HG03439 (cell line): Measurements from ENCODE around the gene DIRAS3.
"Not testable (repeated sequence)": the region's sequence is repeated elsewhere in the genome, so short reads cannot be mapped to it uniquely, and the experiment has no call there.

Experiments
- ATAC-seq: cut with Tn5 transposase; IDR thresholded peaks from one replicate; pipeline ENCODE4 v1.9.1; 2021; ENCODE audit warnings: mild to moderate bottlenecking, moderate library complexity; ENCODE audit not compliant: unreplicated experiment

Gene DIRAS3, protein sequence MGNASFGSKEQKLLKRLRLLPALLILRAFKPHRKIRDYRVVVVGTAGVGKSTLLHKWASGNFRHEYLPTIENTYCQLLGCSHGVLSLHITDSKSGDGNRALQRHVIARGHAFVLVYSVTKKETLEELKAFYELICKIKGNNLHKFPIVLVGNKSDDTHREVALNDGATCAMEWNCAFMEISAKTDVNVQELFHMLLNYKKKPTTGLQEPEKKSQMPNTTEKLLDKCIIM

GRCh38 chr1:68049941-68050878 lies at the start of gene DIRAS3:
Gene DIRAS3 (minus strand): TSS chr1:68050627. CDS start chr1:68047297, 3,330 bp downstream.
- no peak for ATAC-seq

- no peak for ATAC-seq
Observed at GRCh38 chr1:68093737-68094136, 43.3 kb upstream of the DIRAS3 start.

DNA sequence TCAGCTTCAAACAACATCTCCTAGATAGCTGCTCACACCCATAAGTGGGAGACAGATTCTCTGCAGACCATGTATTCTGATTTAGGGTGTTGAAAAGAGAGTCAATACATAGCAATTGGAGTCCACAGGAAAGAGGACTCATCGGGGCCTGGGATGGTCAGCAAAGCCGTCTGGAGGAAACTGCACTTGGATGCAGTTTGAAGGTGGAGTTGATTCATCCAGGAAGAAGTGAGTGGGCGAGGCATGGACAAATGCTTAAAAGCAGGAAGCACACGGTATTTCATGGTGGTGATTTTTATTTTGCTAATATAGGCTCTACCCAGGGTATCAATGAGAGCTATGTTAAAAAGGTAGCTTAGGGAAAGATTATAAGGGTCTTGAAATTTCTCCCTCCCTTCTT lies 36.8 kb upstream of the DIRAS3 start:
- no peak for ATAC-seq

- ATAC-seq: no peak
Observed at GRCh38 chr1:68085752-68086151, 35.3 kb upstream of the DIRAS3 start.

GRCh38 chr1:68083686-68084085 lies 33.3 kb upstream of the DIRAS3 start:
- ATAC-seq: no peak

- no peak for ATAC-seq
Observed at GRCh38 chr1:68081775-68082283, 31.4 kb upstream of the DIRAS3 start.

- ATAC-seq: no peak
Observed at GRCh38 chr1:68078647-68079046, 28.2 kb upstream of the DIRAS3 start.

- no peak for ATAC-seq
Observed at GRCh38 chr1:68074472-68074871, 24.0 kb upstream of the DIRAS3 start.

DNA sequence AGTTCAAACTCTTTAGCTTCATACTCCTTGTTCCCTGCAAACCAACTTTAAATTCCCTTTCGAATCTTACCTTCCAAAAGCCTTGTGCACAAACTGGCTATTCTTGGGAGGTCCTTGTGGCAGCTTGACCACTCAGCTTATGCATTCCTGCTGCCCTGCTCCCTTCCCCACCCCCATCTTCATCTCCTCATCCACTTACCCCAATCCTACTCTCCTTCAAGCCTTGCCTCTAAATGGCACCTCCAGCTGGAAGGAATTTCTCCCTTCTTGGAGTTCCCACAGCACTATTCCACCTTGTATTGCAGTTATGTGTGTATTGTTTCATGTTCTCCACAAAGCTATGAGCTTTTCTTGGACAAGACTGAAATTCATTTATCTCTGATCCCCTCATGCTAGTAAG lies 15.3 kb upstream of the DIRAS3 start:
- ATAC-seq: no peak

GRCh38 chr1:68058053-68058452 lies 7.6 kb upstream of the DIRAS3 start:
- not testable (repeated sequence) for ATAC-seq

DNA sequence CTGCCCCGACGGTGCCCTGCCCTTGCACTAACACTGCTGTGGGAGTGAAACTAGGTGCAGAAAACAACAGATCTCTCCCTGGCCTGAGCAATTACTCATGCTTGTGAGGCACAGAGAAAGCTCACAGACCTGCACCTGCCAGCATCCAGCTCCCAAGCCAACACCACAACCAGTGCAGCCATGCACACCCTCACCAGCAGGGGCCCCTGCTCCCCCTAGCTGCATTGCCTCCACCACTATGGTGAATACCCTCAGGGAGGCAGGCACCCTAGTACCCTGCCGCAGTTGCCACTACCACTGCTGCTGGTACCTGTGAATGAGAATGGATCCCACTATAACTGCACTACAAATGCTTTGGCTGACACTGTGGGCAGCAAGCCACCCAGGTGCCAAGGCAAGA lies 7.1 kb upstream of the DIRAS3 start:
- ATAC-seq: no peak

DNA sequence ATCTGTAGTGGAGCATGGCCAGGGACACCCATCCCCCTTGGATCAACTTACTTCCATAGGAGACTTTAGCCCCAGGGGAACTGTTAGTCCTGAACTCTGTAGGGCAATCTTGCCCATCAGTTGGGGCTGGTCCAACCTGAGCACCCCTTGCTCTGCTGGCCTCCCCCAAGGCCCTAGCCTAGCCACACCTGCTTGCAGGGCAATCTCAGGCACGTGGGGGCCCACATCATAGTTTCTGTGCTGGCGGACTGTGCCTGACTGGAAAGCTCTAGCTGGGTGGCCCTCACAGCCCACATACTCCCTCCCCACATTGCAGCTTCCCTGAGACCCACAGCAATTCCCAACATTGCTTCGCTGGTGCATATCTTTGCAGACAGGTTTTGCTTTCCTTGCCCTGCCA lies 6.6 kb upstream of the DIRAS3 start:
- no peak for ATAC-seq

DNA sequence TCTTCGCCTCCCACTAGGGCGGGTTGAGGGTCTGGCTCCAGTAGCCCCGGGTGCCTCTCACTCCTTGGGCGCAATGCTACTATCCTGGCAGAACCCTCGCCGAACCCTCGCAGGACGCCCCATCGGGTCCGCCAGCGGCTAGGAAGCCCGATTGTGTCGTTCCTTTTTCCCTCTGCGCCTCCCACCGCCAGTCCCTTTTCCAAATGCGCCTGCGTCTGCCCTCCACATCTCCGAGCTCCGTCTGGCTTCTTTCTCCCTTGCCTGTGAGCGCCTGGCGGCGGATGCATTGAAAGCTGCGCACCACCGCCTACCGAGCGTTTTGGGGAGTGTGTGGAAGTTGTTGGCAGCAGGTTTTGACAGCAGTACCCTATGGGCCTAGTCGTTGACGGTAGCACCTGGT lies 1.0 kb upstream of the DIRAS3 start:
- ATAC-seq: no peak

DNA sequence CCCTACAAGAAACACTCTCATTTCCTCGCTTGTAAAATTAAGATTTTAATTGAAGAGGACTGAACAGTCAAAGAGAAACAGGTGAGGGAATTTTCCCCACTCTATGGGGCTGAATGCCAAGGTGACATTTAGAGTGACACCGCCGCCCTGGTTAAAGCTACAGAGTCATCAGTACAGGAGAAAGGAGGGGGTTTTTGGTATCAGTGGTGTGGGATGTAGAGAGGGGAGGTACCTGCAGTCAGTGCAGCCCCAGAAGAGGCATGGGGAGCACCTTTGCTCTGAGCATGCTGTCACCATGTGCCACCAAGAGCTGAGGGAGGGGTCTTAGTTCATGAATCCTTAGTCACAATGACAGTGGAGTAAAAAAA lies 2.8 kb downstream of the DIRAS3 start:
- no peak for ATAC-seq

- no peak for ATAC-seq
Observed at GRCh38 chr1:68046885-68047658, 3.4 kb downstream of the DIRAS3 start.

GRCh38 chr1:68046423-68046822 lies 4.0 kb downstream of the DIRAS3 start:
- ATAC-seq: no peak

- no peak for ATAC-seq
Observed at GRCh38 chr1:68045511-68046180, 4.8 kb downstream of the DIRAS3 start.

- ATAC-seq: no peak
Observed at GRCh38 chr1:68043443-68044090, 6.9 kb downstream of the DIRAS3 start.

GRCh38 chr1:68036946-68037345 lies 13.5 kb downstream of the DIRAS3 start:
- no peak for ATAC-seq

GRCh38 chr1:68029444-68029843 lies 21.0 kb downstream of the DIRAS3 start:
- ATAC-seq: no peak
